ENCODE measurements around the gene NDST3.
A peak's percentile ranks its signal among the peaks of the same experiment; 100 is the strongest.

Gene NDST3

GRCh38 chr4:118034053-118034785 is at the start of gene NDST3:
Gene NDST3 (plus strand): TSS chr4:118034486. CDS start chr4:118053911, 19,425 bp downstream.
- peak; percentile 91 for DNase-seq (ENCODE audit: low spot score)

- DNase-seq (ENCODE audit: low spot score): no peak
These were observed 48.0 kb upstream of the NDST3 start for GRCh38 chr4:117986321-117986720.

- DNase-seq (ENCODE audit: low spot score): no peak
These were observed 46.8 kb upstream of the NDST3 start for GRCh38 chr4:117987464-117987863.

GRCh38 chr4:117996891-117997290 is 37.4 kb upstream of the NDST3 start:
- DNase-seq (ENCODE audit: low spot score): no peak

- no peak for DNase-seq (ENCODE audit: low spot score)
These were observed 30.2 kb upstream of the NDST3 start for GRCh38 chr4:118004088-118004487.

- no peak for DNase-seq (ENCODE audit: low spot score)
These were observed 28.4 kb upstream of the NDST3 start for GRCh38 chr4:118005883-118006282.

- DNase-seq (ENCODE audit: low spot score): no peak
These were observed 22.1 kb upstream of the NDST3 start for GRCh38 chr4:118012142-118012541.

GRCh38 chr4:118014831-118015230 is 19.5 kb upstream of the NDST3 start:
- DNase-seq (ENCODE audit: low spot score): no peak

- DNase-seq (ENCODE audit: low spot score): no peak
These were observed 15.7 kb upstream of the NDST3 start for GRCh38 chr4:118018381-118019145.

GRCh38 chr4:118026806-118027205 is 7.5 kb upstream of the NDST3 start:
- no peak for DNase-seq (ENCODE audit: low spot score)

- no peak for DNase-seq (ENCODE audit: low spot score)
These were observed 5.1 kb upstream of the NDST3 start for GRCh38 chr4:118029224-118029623.

- no peak for DNase-seq (ENCODE audit: low spot score)
These were observed 1.6 kb upstream of the NDST3 start for GRCh38 chr4:118032691-118033090.

GRCh38 chr4:118033148-118034052 is 886 bp upstream of the NDST3 start:
- DNase-seq (ENCODE audit: low spot score): peak; percentile 33

GRCh38 chr4:118035309-118035708 is 1.0 kb downstream of the NDST3 start:
- no peak for DNase-seq (ENCODE audit: low spot score)

- DNase-seq (ENCODE audit: low spot score): no peak
These were observed 2.0 kb downstream of the NDST3 start for GRCh38 chr4:118036336-118036735.

- no peak for DNase-seq (ENCODE audit: low spot score)
These were observed 3.7 kb downstream of the NDST3 start for GRCh38 chr4:118037955-118038354.

GRCh38 chr4:118046323-118046722 is 12.0 kb downstream of the NDST3 start:
- no peak for DNase-seq (ENCODE audit: low spot score)

GRCh38 chr4:118047043-118047442 is 12.8 kb downstream of the NDST3 start:
- DNase-seq (ENCODE audit: low spot score): no peak

GRCh38 chr4:118058955-118059354 is 24.7 kb downstream of the NDST3 start:
- no peak for DNase-seq (ENCODE audit: low spot score)

GRCh38 chr4:118059397-118059796 is 25.1 kb downstream of the NDST3 start:
- no peak for DNase-seq (ENCODE audit: low spot score)

- no peak for DNase-seq (ENCODE audit: low spot score)
These were observed 42.9 kb downstream of the NDST3 start for GRCh38 chr4:118076958-118077766.

- no peak for DNase-seq (ENCODE audit: low spot score)
These were observed 43.5 kb downstream of the NDST3 start for GRCh38 chr4:118077767-118078105.

Data from globus pallidus (tissue), 1 donor.